HG02571 (cell line): ENCODE results near the gene STRC.
"Not testable (repeated sequence)": the region's sequence is repeated elsewhere in the genome, so short reads cannot be mapped to it uniquely, and the experiment has no call there.

Source experiments
- ATAC-seq: cut with Tn5 transposase; IDR thresholded peaks from one replicate; pipeline ENCODE4 v1.9.1; 2021; ENCODE audit warnings: mild to moderate bottlenecking, moderate library complexity; ENCODE audit not compliant: unreplicated experiment

STRC gene

GRCh38 chr15:43618700-43619099 is at the start of gene STRC:
STRC (minus strand) TSS chr15:43618800; CDS start chr15:43618722, 78 bp downstream.
- not testable (repeated sequence) for ATAC-seq

GRCh38 chr15:43666177-43666576 is 47.6 kb upstream of the STRC start:
- ATAC-seq: not testable (repeated sequence)

GRCh38 chr15:43663333-43663732 is 44.7 kb upstream of the STRC start:
- not testable (repeated sequence) for ATAC-seq

GRCh38 chr15:43662293-43662692 is 43.7 kb upstream of the STRC start:
- not testable (repeated sequence) for ATAC-seq

- ATAC-seq: not testable (repeated sequence)
Observed at GRCh38 chr15:43659727-43660126, 41.1 kb upstream of the STRC start.

- ATAC-seq: not testable (repeated sequence)
Observed at GRCh38 chr15:43649430-43649926, 30.9 kb upstream of the STRC start.

GRCh38 chr15:43648649-43649429 is 30.2 kb upstream of the STRC start, which contains the start of gene CATSPER2:
CATSPER2 (minus strand) TSS chr15:43648844; CDS start chr15:43648061, 783 bp downstream.
- ATAC-seq: no peak

GRCh38 chr15:43638464-43639204 is 20.0 kb upstream of the STRC start:
- not testable (repeated sequence) for ATAC-seq

- ATAC-seq: not testable (repeated sequence)
Observed at GRCh38 chr15:43626937-43627336, 8.3 kb upstream of the STRC start.

GRCh38 chr15:43625106-43625505 is 6.5 kb upstream of the STRC start:
- ATAC-seq: no peak

GRCh38 chr15:43622068-43622799 is 3.6 kb upstream of the STRC start:
- not testable (repeated sequence) for ATAC-seq

GRCh38 chr15:43617750-43618149 is 850 bp downstream of the STRC start:
- not testable (repeated sequence) for ATAC-seq

GRCh38 chr15:43602233-43602632 is 16.4 kb downstream of the STRC start:
- ATAC-seq: not testable (repeated sequence)

- ATAC-seq: not testable (repeated sequence)
Observed at GRCh38 chr15:43600200-43600599, 18.4 kb downstream of the STRC start.

- ATAC-seq: not testable (repeated sequence)
Observed at GRCh38 chr15:43599131-43599530, 19.5 kb downstream of the STRC start.

GRCh38 chr15:43593328-43594190 is 25.0 kb downstream of the STRC start, which contains the start of gene CKMT1B:
CKMT1B (plus strand) TSS chr15:43594027; CDS start chr15:43594219, 192 bp downstream.
- not testable (repeated sequence) for ATAC-seq

- ATAC-seq: not testable (repeated sequence)
Observed at GRCh38 chr15:43592841-43593240, 25.8 kb downstream of the STRC start.

- peak; percentile 96 for ATAC-seq
Observed at GRCh38 chr15:43589778-43590466, 28.7 kb downstream of the STRC start, which contains the start of gene PPIP5K1. PPIP5K1 (minus strand) TSS chr15:43590208; CDS start chr15:43584504, 5,704 bp downstream.

GRCh38 chr15:43574607-43575006 is 44.0 kb downstream of the STRC start:
- ATAC-seq: not testable (repeated sequence)
